Fibroblast of peridontal ligament (primary cell): ENCODE data around the gene GLCE.
"Not testable (repeated sequence)": the region's sequence is repeated elsewhere in the genome, so short reads cannot be mapped to it uniquely, and the experiment has no call there.

Source experiments
- DNase-seq: peaks from one replicate; pipeline ENCODE4 v3.0.0-alpha.2; 2010; ENCODE audit errors: extremely low read depth

The GLCE gene

GRCh38 chr15:69272891-69273290, 112.5 kb downstream of the GLCE start:
- no peak for DNase-seq

GRCh38 chr15:69275074-69275670, 114.7 kb downstream of the GLCE start:
- no peak for DNase-seq

DNA sequence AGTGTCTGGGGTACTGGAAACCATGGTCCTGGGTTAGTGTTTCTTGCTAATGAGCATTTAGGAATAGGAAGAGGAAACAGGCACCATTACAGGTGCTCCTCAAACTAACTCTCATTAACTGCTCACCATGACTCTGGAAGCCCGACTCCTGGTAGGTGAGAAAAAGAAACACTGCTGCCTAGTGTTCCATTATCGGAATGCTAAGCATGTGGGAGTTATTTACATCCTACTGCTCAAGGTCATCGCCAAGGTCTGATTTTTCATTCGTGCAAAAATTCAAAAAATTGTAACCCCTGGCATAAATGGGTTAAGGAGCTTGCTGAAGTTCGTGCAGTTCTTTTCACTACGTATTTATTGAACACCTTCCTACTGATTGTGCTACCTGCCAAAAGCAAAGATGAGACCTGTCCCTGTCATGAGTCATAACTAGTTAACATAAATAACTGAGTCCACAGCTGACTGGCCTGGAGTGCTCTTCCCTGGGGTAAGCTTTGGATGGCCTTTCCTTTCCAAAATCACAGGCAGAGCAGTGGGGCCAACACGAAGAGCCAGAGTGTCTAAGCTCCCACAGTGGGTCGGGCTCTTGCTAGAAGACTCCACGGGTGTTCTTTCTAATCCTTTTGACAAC, 115.6 kb downstream of the GLCE start:
- DNase-seq: no peak

GRCh38 chr15:69277316-69277715, 116.9 kb downstream of the GLCE start:
- DNase-seq: no peak

GRCh38 chr15:69279636-69280035, 119.2 kb downstream of the GLCE start:
- no peak for DNase-seq

GRCh38 chr15:69280783-69281182, 120.3 kb downstream of the GLCE start:
- no peak for DNase-seq

- no peak for DNase-seq
Measured at GRCh38 chr15:69282104-69282743, 121.8 kb downstream of the GLCE start.

DNA sequence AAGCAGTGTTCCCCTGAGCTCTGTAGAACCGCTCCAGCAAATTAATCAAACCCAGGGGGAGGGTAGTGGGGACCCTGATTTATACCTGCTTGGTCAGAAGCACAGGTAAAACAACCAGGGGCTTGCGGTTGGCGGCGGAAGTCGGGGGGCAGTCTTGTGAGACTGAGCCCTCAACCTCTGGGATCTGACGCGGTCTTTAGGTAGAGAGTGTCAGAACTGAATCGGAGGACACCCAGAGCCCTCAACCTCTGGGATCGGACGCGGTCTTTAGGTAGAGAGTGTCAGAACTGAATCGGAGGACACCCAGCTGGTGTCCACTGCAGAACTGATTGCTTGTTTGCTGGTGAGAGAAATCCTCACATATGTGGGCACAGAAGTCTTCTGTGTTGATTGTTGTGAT, 125.4 kb downstream of the GLCE start:
- no peak for DNase-seq

GRCh38 chr15:69288011-69288410, 127.6 kb downstream of the GLCE start:
- no peak for DNase-seq

DNA sequence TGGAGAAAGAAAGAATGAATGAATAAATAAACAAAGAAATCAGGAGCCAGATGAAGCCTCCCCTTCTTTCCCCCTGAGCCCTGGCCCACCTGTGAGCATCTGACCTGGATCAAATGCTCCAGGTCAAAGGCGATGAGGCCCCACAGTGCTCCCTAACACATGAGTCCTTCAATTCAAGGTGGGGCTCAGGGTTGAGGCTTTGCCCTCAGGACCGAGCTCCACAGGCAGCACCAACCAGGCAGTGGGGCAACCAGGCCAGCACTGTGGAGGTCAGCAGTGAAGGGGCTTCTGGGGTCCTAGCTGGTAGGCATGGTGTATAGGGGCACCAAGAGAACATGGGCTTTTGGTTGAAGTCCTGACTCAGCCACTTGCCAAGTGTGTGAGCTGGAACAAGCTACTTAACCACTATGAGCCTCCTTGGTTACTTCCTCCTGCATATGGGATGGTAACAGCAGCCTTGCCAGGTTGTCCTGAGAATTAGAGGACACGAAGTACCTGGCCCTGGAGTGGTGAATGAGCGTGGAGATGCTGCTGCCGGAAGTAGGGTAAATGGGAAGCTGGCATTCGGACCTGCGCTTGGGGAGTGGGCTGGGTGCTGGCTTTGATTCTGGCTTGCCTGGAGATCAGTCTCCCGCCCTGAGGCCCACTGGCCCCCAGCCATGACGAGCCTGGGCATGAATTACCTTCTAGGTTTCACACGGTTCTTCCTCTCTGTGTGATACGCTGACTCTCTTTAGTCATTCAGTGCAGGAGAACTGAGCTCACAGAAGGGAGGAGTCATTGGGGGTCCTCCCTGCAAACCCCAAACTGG, 128.3 kb downstream of the GLCE start:
- no peak for DNase-seq

DNA sequence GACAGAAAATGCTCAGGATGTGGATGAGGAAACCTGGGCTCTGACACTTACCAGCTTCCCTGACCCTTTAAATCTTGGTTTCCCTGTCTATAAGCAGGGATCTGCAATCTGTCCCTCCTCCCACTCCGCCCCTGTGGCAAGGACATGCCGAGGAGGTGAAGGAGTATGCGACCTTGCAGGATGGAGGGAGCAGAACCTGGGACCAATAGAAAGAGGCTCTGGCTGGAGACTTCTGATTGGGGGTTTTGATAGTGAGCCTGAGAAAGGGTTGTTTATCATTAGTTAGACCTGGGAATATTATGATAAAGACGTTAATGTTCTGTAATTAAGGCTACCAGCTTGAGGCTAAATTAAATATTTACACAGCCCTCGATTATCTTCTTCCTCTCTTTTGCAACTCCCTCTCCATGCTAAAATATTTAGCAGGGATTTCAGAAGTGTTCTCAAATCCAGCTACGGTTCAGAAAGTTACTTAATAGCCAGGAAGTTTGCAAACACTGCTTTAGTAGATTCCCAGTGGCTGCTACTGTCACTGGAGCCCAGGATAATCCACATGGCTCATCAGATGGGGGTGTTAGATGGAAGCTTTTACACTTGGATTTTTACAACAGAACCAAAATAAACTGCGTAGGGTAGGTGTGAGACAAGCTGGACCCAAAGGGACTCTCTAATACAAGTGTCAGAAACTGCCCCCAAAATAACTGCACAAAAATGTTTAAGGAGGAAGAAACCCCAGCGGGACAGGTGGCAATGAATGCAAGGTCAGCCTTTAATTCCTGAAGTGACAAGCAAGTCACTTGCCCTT, 129.1 kb downstream of the GLCE start:
- DNase-seq: no peak

DNA sequence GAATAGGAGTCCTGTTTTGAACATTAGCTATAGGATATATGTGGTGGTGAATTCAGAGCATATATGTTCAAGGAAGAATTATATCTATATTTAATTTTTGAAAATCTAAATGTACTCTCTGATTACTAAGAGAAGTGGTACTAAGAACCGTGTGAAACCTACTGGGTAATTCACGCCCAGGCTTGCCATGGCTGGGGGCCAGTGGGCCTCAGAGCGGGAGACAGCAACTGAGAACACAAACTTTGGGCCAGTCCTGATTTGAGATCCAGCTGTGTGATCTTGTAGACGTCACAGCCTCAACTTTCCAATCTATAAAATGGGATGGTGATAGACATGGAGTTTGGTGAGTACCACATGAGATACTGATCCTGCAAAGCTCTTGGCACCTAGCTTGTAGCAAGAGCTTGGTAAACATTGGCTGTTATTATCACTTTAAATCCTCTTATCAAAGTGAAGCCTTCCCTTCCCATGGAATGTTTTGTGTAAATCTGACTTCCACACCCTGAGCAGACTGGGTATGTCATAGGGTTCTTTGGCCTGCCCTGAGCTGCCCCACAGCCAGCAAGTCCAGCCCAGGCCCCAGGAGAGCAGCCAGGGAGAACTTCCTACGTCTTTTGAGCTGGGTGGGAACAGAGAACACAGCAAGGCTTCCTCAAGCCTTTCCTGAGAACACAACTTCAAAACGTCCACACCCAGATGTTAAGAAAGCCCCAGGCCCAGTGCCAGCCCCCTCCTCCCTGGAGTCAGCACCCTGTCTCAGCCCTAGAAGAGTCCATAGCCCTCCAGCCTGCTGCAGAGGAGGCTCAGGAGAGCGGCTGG, 130.1 kb downstream of the GLCE start:
- DNase-seq: peak; percentile 18

DNA sequence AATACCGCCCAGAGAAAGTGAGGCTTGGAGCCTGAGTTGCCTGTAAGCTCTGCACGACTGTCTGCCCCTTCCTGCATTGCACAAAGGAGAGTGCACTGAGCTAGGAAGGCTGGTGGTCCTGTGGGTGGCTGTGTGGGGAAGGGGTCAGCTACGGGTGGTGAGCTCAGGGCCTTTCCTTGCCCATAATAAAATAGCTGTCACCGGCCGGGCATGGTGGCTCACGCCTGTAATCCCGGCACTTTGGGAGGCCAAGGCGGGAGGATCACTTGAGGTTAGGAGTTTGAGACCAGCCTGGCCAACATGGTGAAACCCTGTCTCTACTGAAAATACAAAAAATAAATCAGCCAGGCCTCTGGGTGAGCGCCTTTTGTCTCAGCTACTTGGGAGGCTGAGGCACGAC, 131.2 kb downstream of the GLCE start:
- not testable (repeated sequence) for DNase-seq

DNA sequence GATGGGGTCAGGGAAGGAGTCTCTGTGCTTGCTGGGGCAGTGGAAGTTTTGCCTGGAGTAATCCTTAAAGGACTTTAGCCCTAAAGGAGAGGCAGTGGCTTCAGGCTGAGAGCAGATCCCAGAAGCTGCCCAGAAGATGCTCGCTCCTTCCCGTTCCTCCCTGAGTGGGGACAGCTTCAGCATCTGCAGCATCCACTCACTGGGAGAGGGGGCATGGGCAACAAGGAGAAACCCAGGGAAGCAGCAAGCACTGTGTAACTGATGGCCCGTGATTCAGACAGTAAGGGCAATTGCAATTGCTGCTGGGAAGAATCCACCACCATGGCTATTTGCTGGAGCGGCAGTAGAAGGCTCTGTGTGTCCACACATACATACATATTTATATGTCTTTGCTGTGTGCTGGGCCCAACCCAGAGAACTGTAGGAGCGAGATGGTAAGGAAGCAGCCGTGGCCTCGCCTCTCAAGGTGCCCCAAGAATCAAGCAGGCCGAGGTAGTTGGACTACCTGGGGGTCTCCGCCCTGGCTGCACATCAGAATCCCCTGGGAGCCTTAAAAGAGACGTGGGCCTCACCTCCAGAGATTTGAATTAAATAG, 132.5 kb downstream of the GLCE start:
- no peak for DNase-seq

GRCh38 chr15:69293741-69294615, 133.5 kb downstream of the GLCE start:
- DNase-seq: no peak

GRCh38 chr15:69296606-69297005, 136.2 kb downstream of the GLCE start:
- no peak for DNase-seq

GRCh38 chr15:69297642-69298353, 137.4 kb downstream of the GLCE start:
- DNase-seq: no peak

DNA sequence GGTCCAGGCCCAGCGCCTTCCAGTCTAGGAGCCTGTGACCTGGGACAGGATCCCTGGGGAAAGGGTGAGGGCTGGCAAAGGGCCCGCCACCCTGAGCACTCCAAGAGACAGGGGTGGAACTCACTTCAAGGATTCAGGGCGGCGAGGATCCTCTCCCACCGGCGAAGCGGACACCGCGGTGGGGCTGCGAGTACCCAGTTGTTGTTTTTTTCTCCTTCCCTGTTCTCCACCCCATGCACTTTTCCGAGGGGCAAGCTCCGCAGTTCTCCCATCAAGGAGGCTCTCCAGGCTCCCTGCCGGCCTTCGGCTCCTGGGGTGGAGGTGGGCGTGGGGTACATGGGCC, 137.9 kb downstream of the GLCE start:
- DNase-seq: no peak
